ENCODE measurements around the gene PIK3AP1. TPM values are rescaled to one million over a fixed set of nuclear protein-coding genes. Genes with fewer than 3 reads are reported as not detected.
A peak's percentile ranks its signal among the peaks of the same experiment; 100 is the strongest.
"Not testable (repeated sequence)": the region's sequence is repeated elsewhere in the genome, so short reads cannot be mapped to it uniquely, and the experiment has no call there.

Gene PIK3AP1
- total RNA-seq, 2 donors from 2014 or later: 4.3 to 6.6 TPM

- peaks cover 11% of the 10 kb centered on the region for H3K4me1 Mint-ChIP-seq
- ATAC-seq (replicated peaks): no peak
- H3K27ac Mint-ChIP-seq: no peak overlapping the region
- no peaks in the 10 kb centered on the region for H3K36me3 Mint-ChIP-seq (ENCODE audit: low read depth)
- no peak overlapping the region for H3K4me3 Mint-ChIP-seq
- H3K9me3 Mint-ChIP-seq: no peaks in the 10 kb centered on the region
- no peaks in the 10 kb centered on the region for H3K27me3 Mint-ChIP-seq
Measured at GRCh38 chr10:96745950-96746349, 25.6 kb upstream of the PIK3AP1 start.

GRCh38 chr10:96743988-96744585, 23.8 kb upstream of the PIK3AP1 start:
- no peaks in the 10 kb centered on the region for H3K9me3 Mint-ChIP-seq
- H3K4me1 Mint-ChIP-seq: peaks cover 11% of the 10 kb centered on the region
- no peak overlapping the region for H3K4me3 Mint-ChIP-seq
- peak; percentile 28 for ATAC-seq (replicated peaks)
- no peaks in the 10 kb centered on the region for H3K27me3 Mint-ChIP-seq
- H3K36me3 Mint-ChIP-seq (ENCODE audit: low read depth): no peaks in the 10 kb centered on the region
- no peak overlapping the region for H3K27ac Mint-ChIP-seq

GRCh38 chr10:96741557-96741956, 21.2 kb upstream of the PIK3AP1 start:
- H3K9me3 Mint-ChIP-seq; H3K4me1 Mint-ChIP-seq; H3K36me3 Mint-ChIP-seq (ENCODE audit: low read depth); ATAC-seq (replicated peaks); H3K4me3 Mint-ChIP-seq; H3K27me3 Mint-ChIP-seq; H3K27ac Mint-ChIP-seq: not testable (repeated sequence)

- no peak overlapping the region for H3K27ac Mint-ChIP-seq
Measured at GRCh38 chr10:96740579-96741281, 20.4 kb upstream of the PIK3AP1 start.

GRCh38 chr10:96740141-96740540, 19.8 kb upstream of the PIK3AP1 start:
- H3K27me3 Mint-ChIP-seq: no peaks in the 10 kb centered on the region
- H3K36me3 Mint-ChIP-seq (ENCODE audit: low read depth): no peaks in the 10 kb centered on the region
- no peak overlapping the region for H3K4me3 Mint-ChIP-seq
- no peak overlapping the region for H3K27ac Mint-ChIP-seq
- ATAC-seq (replicated peaks): no peak
- no peaks in the 10 kb centered on the region for H3K9me3 Mint-ChIP-seq
- peaks cover 5% of the 10 kb centered on the region for H3K4me1 Mint-ChIP-seq

More at GRCh38 chr10:96740579-96741281, 20.4 kb upstream of the PIK3AP1 start:
- no peak overlapping the region for H3K4me3 Mint-ChIP-seq
- ATAC-seq (replicated peaks): no peak
- H3K9me3 Mint-ChIP-seq: no peaks in the 10 kb centered on the region
- H3K4me1 Mint-ChIP-seq: peaks cover 5% of the 10 kb centered on the region
- no peaks in the 10 kb centered on the region for H3K27me3 Mint-ChIP-seq
- H3K36me3 Mint-ChIP-seq (ENCODE audit: low read depth): no peaks in the 10 kb centered on the region

- ATAC-seq (replicated peaks); H3K27ac Mint-ChIP-seq; H3K27me3 Mint-ChIP-seq; H3K9me3 Mint-ChIP-seq; H3K4me1 Mint-ChIP-seq; H3K36me3 Mint-ChIP-seq (ENCODE audit: low read depth); H3K4me3 Mint-ChIP-seq: not testable (repeated sequence)
Measured at GRCh38 chr10:96737307-96737902, 17.1 kb upstream of the PIK3AP1 start.

GRCh38 chr10:96724621-96725020, 4.3 kb upstream of the PIK3AP1 start:
- no peak overlapping the region for H3K4me3 Mint-ChIP-seq
- no peak for ATAC-seq (replicated peaks)

GRCh38 chr10:96721207-96721572, 876 bp upstream of the PIK3AP1 start:
- Mint-ChIP-seq H3K27ac (peak overlapping the region; percentile 72), H3K9me3 (no peaks in the 10 kb centered on the region), H3K4me1 (peaks cover 6% of the 10 kb centered on the region), H3K4me3 (peak overlapping the region; percentile 91), H3K27me3 (no peaks in the 10 kb centered on the region), H3K36me3 (ENCODE audit: low read depth) (no peaks in the 10 kb centered on the region)
- ATAC-seq (replicated peaks): no peak

More at GRCh38 chr10:96724621-96725020, 4.3 kb upstream of the PIK3AP1 start:
- Mint-ChIP-seq H3K27ac (no peak overlapping the region), H3K36me3 (ENCODE audit: low read depth) (no peaks in the 10 kb centered on the region), H3K4me1 (peaks cover 6% of the 10 kb centered on the region), H3K27me3 (no peaks in the 10 kb centered on the region), H3K9me3 (no peaks in the 10 kb centered on the region)

- H3K36me3 Mint-ChIP-seq (ENCODE audit: low read depth): no peaks in the 10 kb centered on the region
- peak; percentile 59 for ATAC-seq (replicated peaks)
- no peaks in the 10 kb centered on the region for H3K27me3 Mint-ChIP-seq
- no peaks in the 10 kb centered on the region for H3K9me3 Mint-ChIP-seq
- H3K4me1 Mint-ChIP-seq: peaks cover 6% of the 10 kb centered on the region
- H3K27ac Mint-ChIP-seq: peak overlapping the region; percentile 78
- peak overlapping the region; percentile 91 for H3K4me3 Mint-ChIP-seq
Measured at GRCh38 chr10:96719850-96720421, 378 bp downstream of the PIK3AP1 start.

GRCh38 chr10:96719200-96719599, 1.1 kb downstream of the PIK3AP1 start:
- H3K27me3 Mint-ChIP-seq: no peaks in the 10 kb centered on the region
- peak overlapping the region; percentile 91 for H3K4me3 Mint-ChIP-seq
- H3K4me1 Mint-ChIP-seq: peaks cover 6% of the 10 kb centered on the region
- no peaks in the 10 kb centered on the region for H3K36me3 Mint-ChIP-seq (ENCODE audit: low read depth)
- no peaks in the 10 kb centered on the region for H3K9me3 Mint-ChIP-seq
- no peak overlapping the region for H3K27ac Mint-ChIP-seq
- ATAC-seq (replicated peaks): no peak

GRCh38 chr10:96718304-96718990, 1.9 kb downstream of the PIK3AP1 start:
- H3K4me3 Mint-ChIP-seq: peak overlapping the region; percentile 91
- no peaks in the 10 kb centered on the region for H3K27me3 Mint-ChIP-seq
- H3K27ac Mint-ChIP-seq: no peak overlapping the region
- ATAC-seq (replicated peaks): no peak
- H3K36me3 Mint-ChIP-seq (ENCODE audit: low read depth): no peaks in the 10 kb centered on the region
- H3K9me3 Mint-ChIP-seq: no peaks in the 10 kb centered on the region
- H3K4me1 Mint-ChIP-seq: peaks cover 6% of the 10 kb centered on the region

GRCh38 chr10:96716390-96716789, 3.9 kb downstream of the PIK3AP1 start:
- H3K4me3 Mint-ChIP-seq: no peak overlapping the region
- peaks cover 6% of the 10 kb centered on the region for H3K4me1 Mint-ChIP-seq
- no peaks in the 10 kb centered on the region for H3K27me3 Mint-ChIP-seq
- no peaks in the 10 kb centered on the region for H3K9me3 Mint-ChIP-seq
- no peak overlapping the region for H3K27ac Mint-ChIP-seq
- no peak for ATAC-seq (replicated peaks)
- H3K36me3 Mint-ChIP-seq (ENCODE audit: low read depth): no peaks in the 10 kb centered on the region

- ATAC-seq (replicated peaks): no peak
- Mint-ChIP-seq H3K27ac (no peak overlapping the region), H3K9me3 (no peaks in the 10 kb centered on the region), H3K4me3 (no peak overlapping the region), H3K4me1 (no peaks in the 10 kb centered on the region), H3K36me3 (ENCODE audit: low read depth) (no peaks in the 10 kb centered on the region), H3K27me3 (no peaks in the 10 kb centered on the region)
Measured at GRCh38 chr10:96714746-96715255, 5.5 kb downstream of the PIK3AP1 start.

- Mint-ChIP-seq H3K36me3 (ENCODE audit: low read depth) (no peaks in the 10 kb centered on the region), H3K27me3 (no peaks in the 10 kb centered on the region), H3K4me1 (no peaks in the 10 kb centered on the region), H3K4me3 (no peak overlapping the region), H3K27ac (no peak overlapping the region), H3K9me3 (no peaks in the 10 kb centered on the region)
- peak; percentile 49 for ATAC-seq (replicated peaks)
Measured at GRCh38 chr10:96714031-96714590, 6.2 kb downstream of the PIK3AP1 start.

Measured in activated T-helper 17 cell treated with anti-CD3 and anti-CD28 coated beads, Interleukin-2, amount 50 U/mL, for 72 hours (primary cell).